IMR-90 (cell line): ENCODE data around the gene TNS3. TPM values are rescaled to one million over a fixed set of nuclear protein-coding genes. Genes with fewer than 3 reads are reported as not detected.

Experiments used
- ATAC-seq: fragments of 200-7000 bp; cut with Tn5 transposase; 2 replicates; pipeline ENCODE4 v1.9.1; 2020; ENCODE audit warnings: low read depth, mild to moderate bottlenecking, moderate library complexity
- BruUV-seq: library from RNA; stranded (reverse); fragments of 400-500 nt; replicated peaks from 2 replicates; lab custom pipeline; 2021; lab: Mats Ljungman, UMichigan
- CTCF ChIA-PET: fragments of 300-600 bp; formaldehyde crosslinking; extraction: SDS; loops from one replicate; lab custom pipeline; 2021; ENCODE audit warnings: antibody characterized with exemption; lab: Yijun Ruan, JAX
- POLR2A ChIA-PET: fragments of 300-600 bp; sonication (Branson Sonifier 250); formaldehyde crosslinking; loops from one replicate; lab custom pipeline; 2022; ENCODE audit warnings: antibody characterized with exemption; ENCODE audit not compliant: unreplicated experiment; lab: Charles Lee
- DNase-seq: peaks from one replicate; pipeline ENCODE4 v3.0.0; 2013
- H2AFZ ChIP-seq: replicated peaks from 2 replicates; pipeline ENCODE3; 2013; ENCODE audit warnings: low read length, mild to moderate bottlenecking; ENCODE audit not compliant: poor library complexity
- H2AK5ac ChIP-seq: 2 replicates; pipeline ENCODE4 v1.6.1; 2013; ENCODE audit warnings: low read depth, low read length, inconsistent platforms
- H2AK9ac ChIP-seq: replicated peaks from 2 replicates; pipeline ENCODE3; 2013; ENCODE audit warnings: mild to moderate bottlenecking, low read depth, low read length, moderate library complexity; ENCODE audit not compliant: poor library complexity
- H2BK120ac ChIP-seq: 2 replicates; pipeline ENCODE4 v1.6.1; 2013; ENCODE audit warnings: low read depth, low read length, inconsistent platforms
- H2BK15ac ChIP-seq: 3 replicates; pipeline ENCODE4 v1.6.1; 2013; ENCODE audit warnings: low read depth, low read length, inconsistent platforms
- H2BK20ac ChIP-seq: 2 replicates; pipeline ENCODE4 v1.6.1; 2013; ENCODE audit warnings: low read depth, mild to moderate bottlenecking, inconsistent platforms, low read length, moderate library complexity
- H2BK5ac ChIP-seq: 2 replicates; pipeline ENCODE4 v1.6.1; 2013; ENCODE audit warnings: mild to moderate bottlenecking, low read depth, low read length, inconsistent platforms; ENCODE audit not compliant: poor library complexity, severe bottlenecking
- H3K14ac ChIP-seq: replicated peaks from 2 replicates; pipeline ENCODE4 v1.6.1; 2013; ENCODE audit warnings: low read depth, low read length, inconsistent platforms
- H3K18ac ChIP-seq: 2 replicates; pipeline ENCODE4 v1.6.1; 2013; ENCODE audit warnings: low read depth, low read length, control low read depth
- H3K23ac ChIP-seq: 2 replicates; pipeline ENCODE4 v1.6.1; 2013; ENCODE audit warnings: low read depth, low read length, inconsistent platforms
- H3K27ac ChIP-seq: 2 replicates; pipeline ENCODE4 v1.5.1; 2013; ENCODE audit warnings: mild to moderate bottlenecking, control low read depth, low read length; ENCODE audit not compliant: insufficient read depth
- H3K27me3 ChIP-seq: 2 replicates; pipeline ENCODE4 v1.6.1; 2013; ENCODE audit warnings: low read length; ENCODE audit not compliant: control insufficient read depth, insufficient read depth
- H3K36me3 ChIP-seq: 2 replicates; pipeline ENCODE4 v1.6.1; 2013; ENCODE audit warnings: low read length, mixed read lengths; ENCODE audit not compliant: control insufficient read depth, insufficient read depth
- H3K4ac ChIP-seq: 2 replicates; pipeline ENCODE4 v1.6.1; 2013; ENCODE audit warnings: low read depth, low read length, inconsistent platforms
- H3K4me1 ChIP-seq: 2 replicates; pipeline ENCODE4 v1.6.1; 2013; ENCODE audit warnings: low read length, mixed read lengths; ENCODE audit not compliant: control insufficient read depth, insufficient read depth
- H3K4me2 ChIP-seq: 2 replicates; pipeline ENCODE4 v1.6.1; 2013; ENCODE audit warnings: low read depth, mild to moderate bottlenecking, control low read depth, low read length, moderate library complexity
- H3K4me3 ChIP-seq: 2 replicates; pipeline ENCODE4 v1.5.1; 2013; ENCODE audit warnings: low read depth, mild to moderate bottlenecking, control low read depth, low read length, moderate library complexity; ENCODE audit not compliant: insufficient read depth
- H3K56ac ChIP-seq: 2 replicates; pipeline ENCODE4 v1.6.1; 2013; ENCODE audit warnings: low read length, inconsistent platforms; ENCODE audit not compliant: insufficient read depth; ENCODE audit errors: extremely low read depth
- H3K79me1 ChIP-seq, 2 experiments: 2 replicates each; pipeline ENCODE4 v1.6.1; 2013; ENCODE audit warnings: low read length in 2 of 2, inconsistent platforms in 1 of 2, low read depth in 1 of 2
- H3K9ac ChIP-seq: 2 replicates; pipeline ENCODE4 v1.6.1; 2013; ENCODE audit warnings: low read depth, low read length, control low read depth
- H3K9me1 ChIP-seq: 2 replicates; pipeline ENCODE4 v1.6.1; 2013; ENCODE audit warnings: low read length, inconsistent platforms; ENCODE audit not compliant: insufficient read depth
- H3K9me3 ChIP-seq: 2 replicates; pipeline ENCODE4 v1.6.1; 2013; ENCODE audit warnings: low read length; ENCODE audit not compliant: control insufficient read depth, insufficient read depth
- H4K20me1 ChIP-seq: 2 replicates; pipeline ENCODE4 v1.6.1; 2013; ENCODE audit warnings: low read length, inconsistent platforms; ENCODE audit not compliant: insufficient read depth
- H4K5ac ChIP-seq: 2 replicates; pipeline ENCODE4 v1.6.1; 2013; ENCODE audit warnings: mild to moderate bottlenecking, low read depth, low read length, control low read depth
- H4K8ac ChIP-seq, 2 experiments: 2 replicates each; pipeline ENCODE4 v1.6.1; 2013; ENCODE audit warnings: low read depth in 2 of 2, low read length in 2 of 2, control low read depth in 1 of 2, inconsistent platforms in 1 of 2
- H4K91ac ChIP-seq: 2 replicates; pipeline ENCODE4 v1.6.1; 2013; ENCODE audit warnings: low read depth, low read length, inconsistent platforms; ENCODE audit not compliant: insufficient read depth
- BHLHE40 ChIP-seq: fragments of 150-350 bp; IDR thresholded peaks from 2 replicates; pipeline ENCODE4 v1.6.1; 2016; ENCODE audit warnings: mild to moderate bottlenecking, low read depth, low read length
- FOS ChIP-seq: fragments of 150-350 bp; IDR thresholded peaks from 2 replicates; pipeline ENCODE4 v1.6.1; 2016; ENCODE audit warnings: low read depth, low read length
- MAFK ChIP-seq: IDR thresholded peaks from 2 replicates; pipeline ENCODE4 v1.6.1; 2012; ENCODE audit warnings: low read depth, low read length, improper control_type of control experiment
- NFE2L2 ChIP-seq: fragments of 150-350 bp; IDR thresholded peaks from 2 replicates; pipeline ENCODE4 v1.6.1; 2016; ENCODE audit warnings: low read depth, mild to moderate bottlenecking, low read length
- POLR2A ChIP-seq: IDR thresholded peaks from 2 replicates; pipeline ENCODE4 v1.6.1; 2012; ENCODE audit warnings: mild to moderate bottlenecking, low read depth, low read length
- USF2 ChIP-seq: fragments of 150-350 bp; IDR thresholded peaks from 2 replicates; pipeline ENCODE4 v1.6.1; 2017; ENCODE audit warnings: mild to moderate bottlenecking, antibody characterized with exemption, low read length, low read depth
- WGBS, 2 experiments: methylation state at CpG; one replicate each; pipeline versions ENCODE4 v1.1.5 to v1.1.7; 2013; ENCODE audit warnings: missing lambda C conversion rate in 2 of 2; ENCODE audit not compliant: insufficient read length in 1 of 2; ENCODE audit errors: extremely low coverage in 2 of 2; 5-methylcytosine and 5-hydroxymethylcytosine counted together
- dilution Hi-C: fragments of 300-500 bp; cut with HindIII; formaldehyde crosslinking; loops from one replicate; pipeline ENCODE4 v1.14.3; 2018; ENCODE audit warnings: low sequenced_read_pairs; ENCODE audit not compliant: unreplicated experiment
- in situ Hi-C: fragments of 300-500 bp; cut with MboI; formaldehyde crosslinking; loops from 3 replicates; pipeline ENCODE4 v1.14.3; 2019; ENCODE audit warnings: low sequenced_read_pairs, inconsistent platforms, mixed read lengths
- intact Hi-C: fragments of 100-400 bp; cut with micrococcal nuclease; formaldehyde crosslinking; loops from 2 replicates; pipeline ENCODE4 v1.10.0; 2022
- polyA plus RNA-seq, 3 experiments: library from polyadenylated mRNA; depleted of rRNA; stranded (reverse); fragments of >200 nt; gene quantifications; 2 replicates each; pipeline ENCODE4 v1.2.3, GENCODE V29; 2012; ENCODE audit warnings: low replicate concordance in 1 of 3
- total RNA-seq: library from RNA; depleted of rRNA; stranded (reverse); fragments of >200 nt; gene quantifications from 2 replicates; pipeline ENCODE4 v1.2.3, GENCODE V29; 2012

TNS3 gene
- total and polyA plus RNA-seq, 2 of the 4 experiments (the other 2 are of a cell fraction), result 64.3 to 79.2 TPM

GRCh38 chr7:47301657-47302295 is 280.1 kb downstream of the TNS3 start:
- ChIA-PET POLR2A (no interaction called here), CTCF (interaction anchor here (0.7 kb wide), 1 partner anchor 76 kb away, joined by 3 read pairs; no protein-coding TSS in a partner anchor)
- Histone ChIP-seq H3K9ac (no peak overlapping the region), H3K36me3 (peaks cover 54% of the 10 kb centered on the region), H2BK120ac (no peak overlapping the region), H3K9me3 (no peaks in the 10 kb centered on the region), H2BK20ac (no peak overlapping the region), H3K9me1 (peaks cover 13% of the 10 kb centered on the region; the same call in 1 of the 2 replicates), H4K91ac (no peak overlapping the region), H3K4ac (no peak overlapping the region), H2BK5ac (no peak overlapping the region), H3K14ac (no peak overlapping the region), H3K18ac (no peak overlapping the region), H4K8ac (no peak overlapping the region), H2AK5ac (no peak overlapping the region), H4K20me1 (peaks cover 7% of the 10 kb centered on the region; the same call in 1 of the 2 replicates), H2AK9ac (no peak overlapping the region), H2AFZ (no peak overlapping the region), H3K56ac (no peak overlapping the region), H3K4me3 (no peak overlapping the region), H2BK15ac (no peak overlapping the region), H3K4me2 (no peak overlapping the region), H3K4me1 (peaks cover 2% of the 10 kb centered on the region; the same call in 1 of the 2 replicates), H3K27ac (no peak overlapping the region), H3K23ac (no peak overlapping the region), H4K5ac (no peak overlapping the region), H3K27me3 (no peaks in the 10 kb centered on the region), H3K79me1 (peaks cover 30 to 67% of the 10 kb centered on the region in 2 experiments)
- in situ Hi-C loops, result no loop called here
- dilution Hi-C loops, result no loop called here
- no peak for DNase-seq
- intact Hi-C loops, result no loop called here
- 87% methylated on average over 6 of the region's 10 CpGs; no CpG with 5 or more reads in 1 of the 2 experiments for WGBS, 2 experiments
- no TSS peak for BruUV-seq
- no peak; the same call in 1 of the 2 replicates for ATAC-seq
- no peak for TF ChIP-seq NFE2L2
- no peak for TF ChIP-seq POLR2A
- TF ChIP-seq FOS, result no peak
- TF ChIP-seq MAFK, result no peak
- TF ChIP-seq USF2, result no peak
- TF ChIP-seq BHLHE40, result no peak
